ENCODE data around the gene ZIC4.

Gene ZIC4

DNA sequence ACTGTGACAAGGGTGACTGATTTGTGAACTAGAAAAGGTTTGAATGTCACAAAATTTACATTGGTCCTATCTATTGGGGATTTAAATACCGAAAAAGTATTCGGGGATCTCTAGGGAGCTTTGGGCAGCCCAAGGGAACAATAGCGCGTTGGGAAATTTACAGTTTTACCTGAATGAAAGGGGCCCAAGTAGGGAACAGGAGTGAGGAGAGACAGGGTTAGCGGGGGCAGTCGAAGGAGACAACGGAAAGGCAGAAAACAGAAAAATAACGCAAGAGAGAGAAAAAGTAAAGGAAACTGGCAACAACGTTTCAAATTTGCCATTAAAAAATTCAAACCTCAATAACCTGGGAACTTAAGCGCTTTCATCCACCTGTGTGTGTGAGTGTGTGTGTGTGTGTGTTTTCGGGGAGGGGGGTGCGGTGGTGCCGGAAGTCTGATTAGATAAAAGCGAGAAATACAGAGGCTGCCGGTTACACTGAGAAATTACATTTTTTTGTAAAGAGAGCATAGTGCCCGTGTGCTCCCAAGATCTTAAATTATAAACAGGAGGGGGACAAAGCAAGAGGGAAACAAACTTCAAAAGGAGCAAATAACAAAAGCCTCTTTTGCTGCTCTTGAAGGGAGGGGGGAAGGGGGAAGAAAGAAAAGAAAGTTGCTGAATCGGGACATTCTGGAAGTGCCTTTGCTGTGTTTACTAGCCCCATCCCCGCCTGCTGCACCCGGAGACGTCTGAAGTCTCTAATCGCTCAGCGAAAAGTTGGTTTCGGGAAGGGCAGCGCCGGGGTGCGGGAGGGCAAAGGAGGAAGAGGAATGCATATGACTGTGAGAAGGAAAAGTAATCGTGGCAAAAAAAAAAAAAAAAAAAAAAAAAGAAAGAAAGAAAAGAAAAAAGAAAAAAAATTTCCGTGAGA, 2.1 kb upstream of the ZIC4 start:
- in situ Hi-C loops (cut with MboI; ENCODE audit: low pct_unique_long_range_greater_than_20kb, low sequenced_read_pairs): no loop called here
- DNase-seq: no peak

DNA sequence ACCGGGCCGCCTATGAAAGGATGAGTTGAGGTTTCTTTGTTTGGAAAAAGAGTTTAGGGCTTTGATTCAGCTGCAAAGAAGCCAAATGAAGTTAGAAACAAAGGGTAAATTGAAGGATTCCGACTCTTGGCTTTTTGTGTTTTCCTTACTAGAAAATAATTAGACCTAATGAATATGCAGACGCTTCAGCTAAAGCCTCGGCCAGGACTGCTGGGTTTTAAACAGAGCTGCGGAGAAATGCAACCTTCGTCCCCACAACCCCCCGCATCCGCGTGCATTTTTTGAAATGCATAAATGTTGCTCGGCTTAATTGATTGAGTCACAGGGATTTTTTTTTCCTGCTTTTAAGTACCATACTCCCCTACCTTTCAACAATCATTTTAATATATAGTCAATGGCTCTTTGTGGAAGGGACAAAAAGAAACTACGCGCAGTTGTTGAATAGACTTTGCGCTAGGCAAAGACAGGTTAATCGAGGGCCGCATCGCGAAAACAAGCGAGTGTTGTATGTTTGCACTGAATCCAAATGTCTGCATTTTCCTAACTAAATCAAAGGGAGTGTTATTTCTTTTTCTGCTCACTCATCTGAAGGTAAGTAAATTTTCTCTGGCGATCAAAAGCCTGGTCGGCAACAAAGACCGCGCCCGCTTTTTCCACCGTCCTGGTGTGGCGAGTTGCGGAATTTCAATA, 1.3 kb upstream of the ZIC4 start:
- DNase-seq: no peak

DNA sequence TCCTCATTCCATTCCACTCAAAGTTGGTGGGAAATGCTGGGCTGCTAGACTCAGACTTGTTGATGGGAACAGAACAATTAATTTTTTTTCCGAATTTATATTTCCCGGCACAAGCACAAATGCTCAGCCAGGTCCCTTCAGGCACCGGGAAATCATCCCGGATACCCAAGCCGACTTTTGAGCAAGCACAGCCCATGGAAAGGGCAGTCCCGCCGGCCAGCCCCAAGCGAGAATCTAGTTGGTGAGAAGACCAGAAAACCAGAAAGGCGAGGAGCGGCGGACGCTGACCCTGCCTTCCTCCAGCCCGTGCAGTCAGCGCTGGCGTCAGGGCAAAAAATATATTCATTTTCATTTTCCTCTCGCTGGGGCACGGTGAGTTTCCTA, 763 bp upstream of the ZIC4 start:
- in situ Hi-C loops (cut with MboI; ENCODE audit: low pct_unique_long_range_greater_than_20kb, low sequenced_read_pairs): no loop called here
- no peak for DNase-seq

More for the DNA sequence above, 1.3 kb upstream of the ZIC4 start:
- in situ Hi-C loops (cut with MboI; ENCODE audit: low pct_unique_long_range_greater_than_20kb, low sequenced_read_pairs): no loop called here

DNA sequence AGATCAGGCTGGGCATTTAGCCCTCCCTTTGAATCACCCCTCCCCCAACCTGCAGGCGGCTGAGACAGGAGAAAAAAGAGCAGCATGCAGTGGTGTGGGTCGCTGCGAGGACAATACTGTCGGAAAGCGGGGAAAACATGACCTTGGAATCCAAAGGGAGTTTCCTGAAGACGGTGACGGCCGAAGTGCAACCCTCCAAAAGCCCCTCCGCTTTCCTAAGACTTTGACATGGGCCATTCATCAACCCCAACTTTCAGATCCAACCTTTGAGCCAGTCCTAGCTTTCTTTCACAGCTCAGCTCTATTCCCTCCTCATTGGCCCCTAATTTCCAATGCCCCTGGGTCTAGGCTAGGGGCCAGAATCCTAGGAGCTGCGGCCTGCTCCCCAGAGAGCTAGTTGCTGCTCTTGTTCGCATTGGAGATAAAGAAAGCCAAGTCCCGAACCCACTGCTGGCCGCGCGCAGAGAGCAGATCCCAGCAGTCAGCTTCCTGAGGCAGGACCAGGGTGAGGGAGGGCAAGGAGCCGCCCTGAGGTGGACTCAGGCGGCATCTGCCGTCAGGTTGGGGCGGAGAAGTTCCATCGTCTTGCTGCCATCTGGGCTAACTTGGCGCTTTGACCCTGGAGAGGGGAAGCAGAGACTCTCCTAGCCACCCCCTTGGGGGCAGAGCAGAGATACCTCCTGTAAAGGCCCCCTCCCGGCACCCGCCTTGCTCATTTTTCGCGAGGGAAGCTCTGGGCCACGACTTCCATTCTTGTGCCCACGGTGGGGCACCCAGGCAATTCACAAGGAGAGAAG, 914 bp downstream of the ZIC4 start:
- in situ Hi-C loops (cut with MboI; ENCODE audit: low pct_unique_long_range_greater_than_20kb, low sequenced_read_pairs): no loop called here
- DNase-seq: no peak

DNA sequence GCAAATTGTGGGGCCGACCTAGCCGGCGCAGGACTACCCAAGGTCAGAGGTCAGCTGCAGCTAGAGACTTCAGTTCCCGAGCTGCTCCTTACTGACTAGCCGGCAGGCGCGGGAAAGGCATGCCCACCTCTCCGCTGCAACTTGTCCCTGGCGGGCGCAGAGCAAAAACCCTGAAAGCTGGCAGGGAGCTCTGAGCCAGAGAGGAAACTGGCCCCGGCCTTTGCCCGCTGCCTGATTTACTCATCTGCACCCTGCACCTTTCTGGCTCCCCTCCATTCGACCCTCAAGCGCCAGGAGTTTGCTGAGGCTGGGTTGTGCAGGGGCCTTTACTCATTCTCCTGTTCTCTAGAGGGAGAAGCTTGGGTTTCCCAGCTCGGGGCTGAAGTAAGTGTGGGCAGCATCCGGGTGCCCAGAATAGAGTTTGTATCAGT, 1.5 kb downstream of the ZIC4 start:
- no peak for DNase-seq
- in situ Hi-C loops (cut with MboI; ENCODE audit: low pct_unique_long_range_greater_than_20kb, low sequenced_read_pairs): no loop called here

DNA sequence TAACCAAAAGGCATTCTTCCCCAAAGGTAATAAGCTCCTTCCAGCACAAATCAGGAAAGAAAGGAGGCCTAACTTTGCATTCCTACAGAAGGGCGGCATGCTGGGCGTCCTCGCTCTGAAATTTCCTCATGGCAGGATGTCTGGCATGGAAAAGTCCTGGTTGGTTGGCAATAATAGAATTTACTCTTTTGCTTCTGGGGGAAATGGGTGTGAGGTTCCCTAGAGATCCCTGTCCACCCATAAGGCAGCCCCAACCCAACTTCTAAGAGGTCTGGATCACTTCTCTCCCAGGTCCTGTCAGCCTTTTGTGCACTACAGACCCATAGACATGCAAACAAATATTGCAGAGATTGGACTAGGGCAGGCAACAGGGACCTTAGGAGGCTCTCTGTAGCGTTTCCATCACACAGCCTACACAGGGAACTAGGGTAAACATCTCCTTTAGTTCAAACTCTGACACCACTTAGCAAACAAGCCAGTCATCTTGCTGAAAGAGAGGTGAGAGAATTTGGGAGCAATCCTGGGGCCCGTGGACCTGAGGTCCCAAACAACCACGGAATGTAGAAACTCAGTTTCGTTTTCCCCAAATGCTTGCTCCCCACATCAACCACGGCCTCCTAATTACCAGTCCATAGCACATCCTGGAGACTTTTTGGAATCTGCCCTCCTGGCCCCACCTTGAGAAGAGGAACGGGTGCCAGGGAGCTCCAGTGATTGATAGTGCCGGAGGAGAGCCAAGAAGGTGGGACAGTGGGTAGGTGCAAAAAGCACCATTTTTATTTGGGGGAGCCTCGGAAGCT, 2.1 kb downstream of the ZIC4 start:
- in situ Hi-C loops (cut with MboI; ENCODE audit: low pct_unique_long_range_greater_than_20kb, low sequenced_read_pairs): no loop called here
- DNase-seq: no peak

DNA sequence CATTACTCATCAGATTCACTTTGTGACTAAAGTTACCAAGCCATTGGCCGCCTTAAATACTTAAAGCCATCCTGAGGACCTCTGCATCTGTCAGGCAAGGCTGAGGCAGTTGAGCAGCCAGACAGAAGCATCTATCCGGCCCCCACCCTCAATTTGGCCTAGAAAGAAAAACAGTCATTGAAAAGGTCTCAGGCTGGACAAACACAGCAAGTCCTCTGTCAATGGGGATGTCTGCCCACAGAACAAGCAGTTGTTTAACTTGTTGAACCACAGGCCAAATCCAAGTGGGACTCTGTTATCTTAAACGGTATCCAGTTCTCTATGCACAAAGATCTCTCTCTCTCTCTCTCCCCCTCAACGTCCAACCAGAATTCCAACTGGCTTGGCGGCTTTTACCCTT, 2.8 kb downstream of the ZIC4 start:
- no peak for DNase-seq
- in situ Hi-C loops (cut with MboI; ENCODE audit: low pct_unique_long_range_greater_than_20kb, low sequenced_read_pairs): no loop called here

DNA sequence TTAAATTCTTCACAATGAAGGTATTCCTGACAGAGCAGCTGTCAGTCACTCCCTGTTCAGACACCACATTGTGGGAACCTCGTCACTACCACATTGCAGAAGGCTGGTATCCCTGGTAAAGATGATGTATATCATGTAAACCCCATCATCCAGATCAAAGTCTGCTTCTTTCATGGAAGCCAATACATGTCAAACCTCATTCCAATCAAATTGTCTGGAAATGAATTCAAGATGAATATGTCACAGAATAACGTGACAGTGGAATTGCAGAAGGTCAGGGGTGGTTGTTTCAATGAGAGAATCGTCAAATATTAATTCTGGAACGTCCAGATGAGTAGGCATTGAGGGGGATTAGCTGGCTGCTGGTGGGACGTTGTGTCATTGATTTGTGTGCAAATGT, 4.2 kb downstream of the ZIC4 start:
- in situ Hi-C loops (cut with MboI; ENCODE audit: low pct_unique_long_range_greater_than_20kb, low sequenced_read_pairs): no loop called here
- no peak for DNase-seq

DNA sequence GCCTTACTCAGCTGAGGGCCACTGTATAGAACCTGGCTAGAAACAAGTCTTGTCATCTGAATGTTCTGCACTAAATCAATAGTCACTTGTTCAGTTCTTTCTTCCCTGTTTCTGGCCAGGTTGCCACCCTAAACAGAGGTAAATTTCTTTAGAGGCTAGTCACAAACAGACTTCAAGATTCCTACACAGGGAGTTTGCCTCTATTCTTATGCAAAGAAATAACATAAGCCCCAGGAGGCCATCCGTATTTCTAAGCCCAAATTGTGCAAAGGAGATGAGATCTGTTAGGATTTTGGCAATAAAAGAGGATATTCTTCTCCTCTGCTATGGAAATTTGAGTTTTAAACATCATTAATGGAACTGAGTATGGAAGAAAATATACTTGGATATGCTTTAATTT, 4.9 kb downstream of the ZIC4 start:
- in situ Hi-C loops (cut with MboI; ENCODE audit: low pct_unique_long_range_greater_than_20kb, low sequenced_read_pairs): no loop called here
- DNase-seq: no peak

DNA sequence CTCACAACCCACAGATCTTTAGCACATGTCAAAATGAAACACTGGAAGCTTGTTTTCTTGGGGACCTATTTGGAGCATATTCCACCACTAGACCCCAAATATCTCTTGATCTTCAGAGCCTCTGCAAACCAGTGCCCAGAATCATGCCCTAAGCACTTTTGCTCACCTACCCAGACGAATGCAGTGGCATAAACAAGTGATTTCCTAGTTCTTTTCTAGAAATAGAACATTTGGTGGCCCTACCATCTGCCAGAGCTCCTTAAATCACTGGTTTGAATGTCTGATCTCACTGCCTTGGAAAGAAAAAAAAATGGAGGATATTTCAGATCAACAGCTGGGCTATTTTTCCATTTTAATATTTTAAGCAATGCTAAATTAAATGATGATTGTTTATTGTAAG, 5.3 kb downstream of the ZIC4 start:
- in situ Hi-C loops (cut with MboI; ENCODE audit: low pct_unique_long_range_greater_than_20kb, low sequenced_read_pairs): no loop called here
- DNase-seq: no peak

DNA sequence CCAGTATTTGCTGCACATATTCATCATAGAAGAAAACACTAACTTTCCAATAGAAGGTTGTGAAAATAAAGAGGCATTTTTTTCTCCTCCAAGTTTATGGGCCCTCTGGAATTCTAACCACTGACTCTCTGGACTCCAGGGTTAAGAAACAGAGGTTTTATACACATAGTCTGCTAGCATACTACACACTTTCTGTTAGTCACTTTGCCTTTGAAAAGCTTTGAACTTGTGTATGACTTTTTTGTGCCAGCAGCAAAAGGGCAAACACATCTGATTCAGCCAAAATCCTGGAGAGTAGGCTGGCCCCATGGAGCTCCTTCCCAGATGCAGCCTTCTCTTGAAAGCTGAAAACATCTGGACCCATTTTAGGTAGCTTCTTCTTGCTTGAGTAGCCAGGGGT, 6.2 kb downstream of the ZIC4 start:
- in situ Hi-C loops (cut with MboI; ENCODE audit: low pct_unique_long_range_greater_than_20kb, low sequenced_read_pairs): no loop called here

DNA sequence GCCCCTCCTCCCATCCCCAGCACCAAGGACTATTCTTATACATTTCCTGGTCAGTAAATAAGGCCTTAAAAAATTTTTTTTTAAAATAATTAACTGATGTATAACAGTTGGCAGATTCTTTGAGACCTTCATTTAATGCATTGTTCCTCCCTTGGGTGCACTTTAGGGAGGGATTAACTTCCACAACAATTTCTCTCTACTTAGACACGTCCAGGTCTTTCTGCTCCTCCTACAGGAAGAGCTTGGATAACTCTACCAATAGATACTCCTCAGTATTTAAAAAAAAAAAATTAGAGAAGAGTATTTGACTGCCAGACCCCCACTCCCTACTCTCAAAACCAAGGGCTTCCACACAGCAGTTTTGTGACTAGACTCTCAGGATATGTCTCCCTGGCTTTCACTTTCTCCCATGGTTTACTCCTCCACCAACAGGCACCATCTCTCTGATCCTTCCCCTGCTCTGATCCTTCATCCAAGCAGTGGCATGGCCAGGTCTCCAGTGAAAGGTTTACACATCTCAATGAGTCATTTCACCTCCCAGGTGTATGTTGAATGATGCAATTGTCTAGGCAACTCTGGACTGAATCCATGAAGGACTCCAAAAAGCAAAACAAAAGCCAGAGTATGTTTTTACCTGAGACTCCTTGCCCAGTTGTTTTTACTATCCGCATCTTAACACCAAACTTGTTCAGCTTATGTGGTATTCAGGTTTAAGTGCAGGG, 7.4 kb downstream of the ZIC4 start:
- no peak for DNase-seq
- in situ Hi-C loops (cut with MboI; ENCODE audit: low pct_unique_long_range_greater_than_20kb, low sequenced_read_pairs): no loop called here

More for the DNA sequence above, 6.2 kb downstream of the ZIC4 start:
- DNase-seq: no peak

DNA sequence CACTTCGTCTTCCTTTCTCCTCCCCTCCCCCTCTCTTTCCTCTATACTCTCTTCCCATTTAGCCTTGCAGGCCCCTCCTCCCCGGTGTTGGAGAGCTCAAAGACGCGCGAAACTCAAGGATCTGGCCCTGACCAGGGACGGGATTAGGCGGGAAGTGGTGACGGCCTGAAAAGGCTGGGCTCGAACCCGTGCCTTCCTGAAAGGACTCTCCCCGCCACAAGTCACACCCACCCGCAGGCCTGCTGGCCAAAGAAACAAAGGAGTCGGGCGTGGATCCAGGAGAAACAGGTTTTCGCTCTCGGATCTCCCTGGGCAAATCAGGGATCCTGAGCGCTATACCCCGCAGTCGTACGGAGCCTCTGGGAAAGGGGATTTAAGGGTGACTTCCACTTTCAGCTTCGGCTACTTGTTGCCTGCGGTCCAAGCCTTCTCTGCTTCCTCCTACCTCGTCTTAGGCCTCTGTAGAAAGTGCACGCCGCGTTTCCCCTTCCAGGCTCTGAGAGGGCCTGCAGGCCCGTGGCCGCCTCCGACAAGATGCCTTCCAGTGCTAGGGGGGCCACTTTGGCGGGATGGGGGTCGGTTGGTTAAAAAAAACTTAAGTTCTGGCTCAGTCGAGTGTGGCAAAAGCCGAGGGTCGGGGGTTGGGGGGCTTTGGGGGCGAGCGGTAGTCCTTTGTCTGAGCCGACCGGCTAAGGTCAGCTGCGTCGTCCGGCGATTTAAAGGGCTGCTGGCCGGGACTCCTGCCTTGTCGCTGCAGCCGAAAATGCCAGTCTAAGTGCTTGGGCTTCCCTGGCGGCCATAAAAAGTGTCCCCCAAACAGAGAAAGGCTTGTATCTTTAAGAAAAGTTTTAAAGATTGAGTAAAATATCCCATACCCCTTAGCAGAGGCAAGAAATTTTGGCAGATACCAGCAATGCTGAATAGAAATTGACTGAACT, 8.2 kb downstream of the ZIC4 start:
- DNase-seq: no peak
- in situ Hi-C loops (cut with MboI; ENCODE audit: low pct_unique_long_range_greater_than_20kb, low sequenced_read_pairs): no loop called here

DNA sequence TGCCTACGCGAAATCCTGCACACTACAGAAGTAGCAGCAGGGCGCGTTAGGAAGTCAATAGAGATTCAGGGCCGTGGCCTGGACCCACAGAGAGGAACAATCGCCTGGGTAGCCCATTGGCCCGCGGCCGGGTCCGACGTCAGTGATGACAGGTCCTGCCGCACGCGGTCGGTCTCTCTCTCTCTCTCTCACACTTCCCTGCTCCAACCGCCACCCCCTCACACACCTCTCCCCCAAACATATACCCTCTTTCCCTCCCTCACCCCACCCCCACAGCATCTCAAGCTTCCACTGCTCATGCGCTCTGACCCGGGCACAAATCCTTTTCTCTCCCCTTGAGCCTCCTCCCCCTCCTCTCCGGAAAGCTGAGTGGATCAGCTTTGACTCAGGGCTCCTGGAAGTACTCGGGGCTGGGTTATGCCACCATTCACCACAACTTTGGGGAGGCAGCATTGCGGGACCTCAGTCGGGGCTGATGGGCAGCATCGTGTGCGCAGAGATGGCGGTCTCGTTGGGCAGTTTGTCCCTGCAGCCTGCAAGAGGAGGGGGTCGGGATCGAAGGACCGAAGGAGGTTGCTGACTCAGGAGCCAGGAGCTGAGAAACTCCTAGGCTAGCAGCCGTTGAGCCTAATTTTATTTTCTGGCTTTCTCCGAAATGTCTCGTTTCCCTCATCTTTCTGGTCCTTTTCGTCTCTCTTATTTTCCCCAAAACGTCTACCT, 9.0 kb downstream of the ZIC4 start:
- no peak for DNase-seq
- in situ Hi-C loops (cut with MboI; ENCODE audit: low pct_unique_long_range_greater_than_20kb, low sequenced_read_pairs): no loop called here

DNA sequence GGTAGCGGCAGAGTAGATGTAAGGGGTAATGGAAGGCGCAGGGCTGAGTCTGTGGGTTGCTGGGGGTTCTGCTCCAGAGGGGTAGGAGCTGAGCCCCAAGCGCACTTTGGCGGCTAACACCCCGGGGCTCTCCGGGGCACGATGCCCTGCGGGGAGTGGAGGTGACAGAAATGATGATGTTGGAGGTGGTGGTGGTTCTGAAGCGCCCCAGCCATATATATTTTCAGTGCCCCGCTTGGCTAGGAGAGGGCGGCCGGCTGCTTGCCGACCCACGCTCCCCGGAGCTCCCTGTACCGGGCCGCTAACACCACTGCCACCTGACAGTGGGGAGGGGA, 9.7 kb downstream of the ZIC4 start:
- DNase-seq: no peak
- in situ Hi-C loops (cut with MboI; ENCODE audit: low pct_unique_long_range_greater_than_20kb, low sequenced_read_pairs): no loop called here

DNA sequence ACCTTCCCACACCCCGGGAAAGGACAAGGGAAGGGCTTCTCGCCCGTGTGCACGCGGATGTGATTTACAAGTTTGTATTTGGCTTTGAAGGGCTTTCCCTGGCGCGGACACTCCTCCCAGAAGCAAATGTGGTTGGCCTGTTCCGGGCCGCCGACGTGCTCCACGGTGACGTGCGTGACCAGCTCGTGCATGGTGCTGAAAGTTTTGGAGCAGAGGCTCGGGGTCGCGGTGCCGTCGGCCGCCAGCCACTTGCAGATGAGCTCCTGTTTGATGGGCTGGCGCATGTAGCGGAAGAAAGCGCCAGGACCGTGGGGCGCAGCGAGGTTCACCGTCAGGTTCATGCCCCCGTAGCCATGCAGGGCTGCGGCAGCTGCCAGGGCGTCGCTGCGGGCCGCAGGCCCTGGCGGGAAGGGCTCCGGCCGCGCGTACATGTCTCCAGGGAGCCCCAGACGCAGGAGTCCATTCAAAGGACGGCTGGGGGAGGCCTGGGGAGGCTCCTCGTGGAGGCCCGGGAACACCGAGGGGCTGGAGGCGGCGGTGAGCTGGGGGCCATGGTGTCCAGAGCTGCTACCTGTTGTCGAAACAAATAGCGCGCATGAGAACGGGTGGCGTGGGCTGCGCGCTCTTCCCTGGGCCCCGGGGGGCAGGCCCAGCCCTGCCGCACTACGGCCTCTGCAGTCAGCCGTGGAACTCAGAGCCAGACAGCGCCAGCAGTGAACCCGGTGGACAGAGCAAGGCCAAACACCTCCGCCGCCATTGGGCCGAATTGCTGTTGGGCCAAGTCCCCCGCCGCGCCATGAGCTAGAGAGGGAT, 10.2 kb downstream of the ZIC4 start:
- DNase-seq: no peak
- in situ Hi-C loops (cut with MboI; ENCODE audit: low pct_unique_long_range_greater_than_20kb, low sequenced_read_pairs): no loop called here
